Hepatic stellate cell (primary cell): Measurements from ENCODE around the gene KIRREL3.
A peak's percentile ranks its signal among the peaks of the same experiment; 100 is the strongest.

ENCODE experiments used
- DNase-seq: peaks from one replicate; pipeline ENCODE4 v3.0.0; 2011; ENCODE audit warnings: low spot score

KIRREL3 gene

GRCh38 chr11:126634963-126635362 lies 365.6 kb downstream of the KIRREL3 start:
- DNase-seq: no peak

DNA sequence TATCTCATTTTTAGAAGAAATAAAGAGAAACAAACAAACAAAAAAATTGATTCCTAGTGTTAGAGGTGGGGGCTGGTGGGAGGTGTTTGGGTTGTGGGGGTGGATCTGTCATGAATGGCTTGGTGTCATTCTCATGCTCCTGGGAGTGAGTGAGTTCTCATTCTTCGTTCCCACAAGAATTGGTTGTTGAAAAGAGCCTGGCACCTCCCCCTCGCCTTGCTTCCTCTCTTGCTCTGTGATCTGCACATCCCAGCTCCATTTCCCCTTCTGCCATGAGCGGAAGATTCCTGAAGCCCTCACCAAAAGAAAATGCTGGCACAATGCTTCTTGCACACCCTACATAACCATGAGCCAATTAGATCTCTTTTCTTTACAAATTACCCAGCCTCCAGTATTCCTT lies 367.2 kb downstream of the KIRREL3 start:
- no peak for DNase-seq

GRCh38 chr11:126630893-126631798 lies 369.4 kb downstream of the KIRREL3 start:
- no peak for DNase-seq

GRCh38 chr11:126630488-126630887 lies 370.1 kb downstream of the KIRREL3 start:
- DNase-seq: no peak

DNA sequence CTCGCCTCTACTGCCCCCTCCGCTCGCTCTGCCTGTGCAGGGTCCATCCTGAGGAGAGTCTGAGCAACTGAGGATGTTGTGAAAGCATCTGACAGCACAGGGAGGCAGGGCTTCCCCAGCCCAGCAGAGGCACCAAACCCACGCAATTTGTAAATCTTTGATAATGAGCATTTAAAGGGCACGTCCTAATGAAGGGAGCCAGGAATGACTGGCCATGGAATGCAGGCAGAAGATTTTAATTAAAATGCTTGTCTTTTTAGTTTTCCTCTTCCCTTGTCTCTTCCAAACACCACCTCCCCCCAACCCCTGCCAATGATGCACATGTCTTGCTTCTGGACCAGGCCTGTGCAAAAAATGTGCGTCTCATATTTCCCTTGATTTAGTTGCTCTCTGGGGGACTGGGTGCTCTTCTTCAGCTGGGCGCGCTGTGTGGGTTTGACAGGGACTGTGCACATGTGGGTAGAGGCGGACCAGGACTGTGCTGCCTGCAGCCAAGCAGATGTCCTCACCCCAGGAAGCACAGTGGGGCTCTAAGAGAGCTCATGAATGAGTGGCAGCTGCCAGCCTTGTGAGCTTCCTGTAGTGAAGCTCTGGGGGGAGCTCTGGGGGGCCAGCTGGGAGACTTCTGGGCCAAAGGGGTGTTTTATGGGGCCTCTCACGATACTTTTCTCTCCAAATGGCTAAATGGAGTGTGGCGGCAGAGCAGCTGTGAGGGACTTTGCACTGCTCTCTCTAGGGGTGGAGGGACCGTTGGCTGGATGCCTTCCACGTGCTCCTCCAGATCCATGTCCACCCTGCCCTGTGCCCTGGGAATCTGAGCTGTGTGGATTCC lies 371.6 kb downstream of the KIRREL3 start:
- DNase-seq: no peak

GRCh38 chr11:126628450-126628789 lies 372.1 kb downstream of the KIRREL3 start:
- DNase-seq: no peak

DNA sequence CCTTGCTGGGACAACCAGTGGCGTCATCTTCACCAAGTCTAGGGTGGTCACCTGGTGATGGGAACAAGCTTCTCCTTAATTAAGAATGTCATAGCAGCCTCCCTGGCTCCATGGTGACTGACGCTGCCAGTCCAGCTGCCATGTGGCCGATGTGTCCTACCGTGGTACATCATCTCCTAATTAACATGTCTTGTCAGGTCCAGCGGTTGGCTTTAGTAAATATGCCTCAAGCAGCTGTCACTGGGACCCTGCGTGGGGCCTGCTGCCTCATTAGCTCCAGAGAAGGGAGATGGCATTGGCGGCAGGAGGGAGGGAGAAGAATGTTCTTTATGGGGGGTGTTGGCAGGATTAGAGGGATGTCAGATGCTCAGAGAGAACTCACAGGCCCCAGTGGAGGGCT lies 373.1 kb downstream of the KIRREL3 start:
- no peak for DNase-seq

- no peak for DNase-seq
Measured at GRCh38 chr11:126624506-126624905, 376.1 kb downstream of the KIRREL3 start.

DNA sequence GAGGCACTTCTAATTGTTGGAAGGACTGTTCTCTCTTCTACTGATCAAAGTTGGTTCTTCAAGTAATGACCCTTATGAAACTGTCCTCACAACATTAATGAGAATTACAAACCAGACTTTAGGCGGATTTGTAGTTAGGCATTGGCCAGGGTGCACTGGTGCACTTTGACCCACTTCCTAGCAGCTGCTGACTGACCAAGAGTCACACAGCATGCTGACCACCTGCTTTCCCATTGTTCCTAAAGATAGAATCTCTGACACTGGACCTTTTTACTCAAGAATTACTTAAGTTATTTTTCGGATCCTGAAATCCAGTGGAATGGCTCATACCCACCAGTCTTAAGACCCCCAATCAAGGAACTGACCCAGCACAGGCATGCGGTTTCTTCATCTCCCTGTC lies 381.1 kb downstream of the KIRREL3 start:
- no peak for DNase-seq

GRCh38 chr11:126615845-126616244 lies 384.7 kb downstream of the KIRREL3 start:
- DNase-seq: no peak

DNA sequence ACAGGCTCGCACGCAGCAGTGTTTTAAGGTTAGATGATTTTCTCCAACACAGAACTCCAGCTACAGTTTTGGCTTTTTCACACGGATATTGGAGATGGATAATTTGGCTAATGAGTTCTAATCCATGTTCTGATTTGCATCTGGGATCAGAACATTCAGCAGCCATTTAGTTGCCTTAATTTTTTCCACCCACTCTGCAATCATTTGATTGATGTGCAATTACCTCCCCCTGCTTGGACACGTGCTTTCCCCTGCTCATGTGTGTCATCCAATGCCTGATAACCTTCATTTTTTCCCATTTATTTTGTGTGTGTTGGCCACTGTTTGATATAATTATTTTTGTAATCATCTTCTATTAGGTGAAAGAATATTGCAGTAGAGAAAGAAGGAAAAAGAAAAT lies 387.3 kb downstream of the KIRREL3 start:
- no peak for DNase-seq

- no peak for DNase-seq
Measured at GRCh38 chr11:126612671-126613070, 387.9 kb downstream of the KIRREL3 start.

- no peak for DNase-seq
Measured at GRCh38 chr11:126611438-126611837, 389.1 kb downstream of the KIRREL3 start.

DNA sequence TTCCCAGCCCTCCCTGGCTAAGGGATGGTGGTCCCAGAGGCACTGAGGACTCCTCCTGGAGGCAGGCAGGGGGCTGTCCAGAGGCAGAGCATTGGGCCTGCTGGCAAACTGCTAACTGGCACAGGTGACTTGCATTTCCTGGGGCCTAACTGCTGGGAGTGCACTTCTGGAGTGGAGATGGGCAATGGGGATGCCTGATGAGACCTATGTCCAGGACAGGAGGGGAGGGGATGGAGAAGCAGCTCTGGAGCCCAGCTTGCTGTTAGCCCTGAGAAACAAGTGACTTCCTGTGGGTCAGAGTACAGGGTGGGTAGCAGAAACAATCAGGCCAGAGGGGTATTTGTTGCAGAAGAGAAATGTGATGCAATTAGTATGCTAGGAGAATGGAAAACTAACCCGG lies 391.9 kb downstream of the KIRREL3 start:
- no peak for DNase-seq

DNA sequence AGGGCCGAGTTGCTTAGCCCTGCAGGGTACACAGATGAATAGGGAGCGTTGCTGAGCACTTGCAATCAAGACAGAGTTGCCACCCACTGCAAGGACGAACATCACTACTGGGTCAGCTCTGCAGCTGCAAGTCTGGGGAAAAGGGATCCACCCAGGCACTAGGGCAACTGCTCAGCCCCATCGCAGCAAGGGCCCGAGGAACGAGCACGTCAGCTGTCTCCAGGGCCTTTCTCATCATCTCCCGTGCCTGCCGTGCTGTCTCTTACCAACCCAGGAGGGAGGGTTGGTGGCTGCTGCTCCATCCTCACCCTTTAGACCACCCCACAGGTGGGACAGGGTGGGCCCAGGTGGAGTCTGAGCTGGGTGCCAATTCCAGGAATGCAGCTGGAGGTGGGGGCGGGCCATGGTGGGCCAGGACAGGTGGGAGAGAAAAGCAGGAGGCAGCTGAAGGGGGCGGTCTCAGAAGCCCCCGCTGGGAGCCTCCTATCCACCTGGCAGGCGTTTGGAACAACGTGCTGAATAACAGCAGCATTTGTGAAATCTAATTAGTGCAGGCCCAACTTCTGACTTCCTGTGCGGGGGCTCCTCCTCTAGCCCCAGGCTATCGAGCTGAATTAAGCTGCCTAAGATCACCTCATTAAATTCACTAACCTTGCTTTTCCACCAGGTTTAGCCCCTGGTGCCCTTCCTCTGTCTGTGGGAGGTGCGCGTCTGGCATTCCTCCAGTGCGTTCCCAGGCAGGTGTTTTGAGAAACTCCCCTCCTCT lies 392.6 kb downstream of the KIRREL3 start:
- DNase-seq: no peak

DNA sequence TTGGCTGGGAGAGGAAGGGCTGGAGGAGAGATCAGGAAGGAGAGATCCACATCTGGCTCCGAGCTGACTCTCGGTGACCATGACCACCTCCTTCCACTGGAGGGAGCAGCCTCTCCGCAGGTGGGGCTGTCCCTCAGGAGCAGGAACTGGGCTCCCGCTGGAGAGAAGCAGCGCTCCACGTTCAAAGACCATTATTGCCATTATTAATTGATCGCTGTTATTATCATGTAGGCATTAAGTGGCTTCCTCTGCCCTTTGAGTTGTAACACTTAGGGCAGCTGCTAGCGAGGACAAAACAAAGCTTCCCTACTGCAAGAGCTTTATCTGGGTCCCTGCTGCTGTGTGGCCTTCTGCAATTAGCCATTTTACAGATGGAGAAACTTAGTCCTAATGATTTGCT lies 393.2 kb downstream of the KIRREL3 start:
- DNase-seq: peak; percentile 84

GRCh38 chr11:126606484-126606883 lies 394.1 kb downstream of the KIRREL3 start:
- no peak for DNase-seq

DNA sequence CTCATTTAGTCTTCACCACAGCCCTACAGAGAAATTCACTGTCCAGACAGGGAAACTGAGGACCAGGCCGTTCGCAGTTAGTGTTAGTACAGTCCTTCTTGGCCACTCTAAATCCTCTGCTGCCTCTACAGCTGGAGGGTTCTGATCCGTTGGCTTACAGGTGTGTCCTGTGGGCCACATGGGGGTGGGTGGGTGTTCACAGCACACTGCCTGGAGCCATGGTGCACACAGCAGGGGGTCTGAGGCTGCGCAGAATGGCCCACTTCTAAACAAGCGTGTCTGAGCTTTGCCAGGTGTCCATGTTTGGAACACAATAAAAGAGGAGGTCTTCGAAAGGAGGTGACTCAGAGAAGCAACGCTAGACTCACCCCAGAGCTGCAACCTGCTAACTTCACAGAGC lies 396.1 kb downstream of the KIRREL3 start:
- no peak for DNase-seq

GRCh38 chr11:126603486-126603885 lies 397.1 kb downstream of the KIRREL3 start:
- DNase-seq: no peak

DNA sequence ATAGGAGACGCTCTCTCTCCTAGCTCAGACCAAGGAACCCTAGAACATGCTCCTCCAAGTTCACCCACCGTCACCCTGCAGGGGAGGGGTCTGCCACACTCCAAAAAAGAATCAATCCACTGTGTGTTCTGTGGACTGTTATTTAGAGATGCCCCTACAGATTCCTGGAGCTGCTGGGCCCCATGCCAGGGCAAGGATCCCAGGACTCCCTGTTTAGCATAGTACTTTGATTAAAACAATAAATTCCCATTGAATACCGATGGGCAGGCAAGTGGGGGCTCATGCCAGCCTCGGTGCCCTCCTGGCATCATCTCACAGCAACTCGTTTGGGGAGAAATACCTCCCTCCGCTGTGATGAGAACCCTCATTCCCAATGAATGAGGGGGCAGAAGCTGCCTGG lies 397.6 kb downstream of the KIRREL3 start:
- no peak for DNase-seq

DNA sequence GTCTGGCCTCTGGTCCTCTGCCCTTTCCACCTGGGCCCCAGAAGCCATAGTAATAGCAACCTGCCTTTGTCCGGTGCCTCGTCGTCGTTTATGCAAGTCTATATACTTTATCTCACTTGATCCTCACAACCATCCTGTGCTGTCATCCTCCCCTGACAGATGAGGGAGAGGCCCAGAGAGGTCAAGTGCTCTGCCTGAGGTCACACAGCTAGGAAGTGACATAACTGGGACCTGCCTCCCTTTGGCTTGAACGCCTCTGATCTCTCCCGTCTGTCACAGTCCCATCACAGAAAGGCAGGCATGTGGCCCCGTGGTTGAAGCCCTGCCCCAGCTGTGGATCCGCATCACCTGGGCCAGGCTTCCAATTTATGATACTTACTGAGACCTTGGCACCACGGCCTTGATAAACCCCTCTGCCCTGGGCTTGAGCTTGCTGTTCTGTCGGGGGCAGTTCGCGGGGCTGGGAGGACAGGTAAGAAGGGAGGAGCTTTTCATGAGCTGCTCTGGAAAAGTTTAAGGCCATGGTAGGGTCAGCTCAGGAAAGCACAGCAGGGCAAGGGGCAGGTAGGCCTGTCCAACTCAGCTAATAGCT lies 398.1 kb downstream of the KIRREL3 start:
- no peak for DNase-seq

DNA sequence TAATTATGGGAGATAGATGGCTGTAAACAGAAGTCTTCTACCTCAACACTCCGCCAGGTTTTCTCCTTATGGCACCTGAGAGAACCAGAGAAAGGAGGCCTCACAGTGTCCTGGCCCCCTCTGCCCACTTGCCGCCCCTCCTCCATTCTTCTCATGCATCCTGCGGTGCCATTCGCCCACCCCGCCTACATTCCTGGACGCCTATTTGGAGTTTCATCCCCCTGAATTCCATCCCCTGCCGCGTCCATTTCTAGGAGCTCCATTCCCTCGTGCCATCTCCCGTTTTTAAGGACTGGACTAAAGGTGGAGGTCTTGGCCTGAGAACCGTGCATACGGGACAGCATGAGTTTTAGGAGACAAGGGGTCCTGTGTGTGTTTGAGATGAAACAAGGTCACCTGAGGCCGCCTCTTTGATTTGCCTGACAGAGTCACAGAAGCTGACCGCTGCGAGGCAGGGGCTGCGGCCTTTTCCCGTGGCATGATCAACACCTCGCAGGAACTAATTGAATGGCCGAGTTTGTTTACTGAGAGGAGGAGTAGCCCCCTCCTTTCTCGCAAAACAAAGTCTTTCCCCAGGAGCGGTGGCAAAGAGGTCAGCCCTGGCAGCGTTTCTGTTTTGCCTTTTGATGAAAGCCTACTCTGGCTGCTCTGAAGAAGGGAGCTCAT lies 398.9 kb downstream of the KIRREL3 start:
- DNase-seq: no peak
